Neural cell (in vitro differentiated cells): Measurements from ENCODE around the gene ZRANB1. TPM values are rescaled to one million over a fixed set of nuclear protein-coding genes. Genes with fewer than 3 reads are reported as not detected.

Experiments
- H2AFZ ChIP-seq: fragments of 200-600, 300-800 bp; sonication (generic), shearing (Covaris generic); 2 replicates; pipeline ENCODE4 v1.6.0; 2014; ENCODE audit warnings: low read depth, mild to moderate bottlenecking, antibody characterized with exemption, low read length, moderate library complexity
- H3F3A ChIP-seq: fragments of 200-600 bp; shearing (Covaris generic); 2 replicates; pipeline ENCODE4 v1.6.1; 2016; ENCODE audit warnings: mild to moderate bottlenecking, moderate library complexity, mixed read lengths, antibody characterized with exemption, low read length; ENCODE audit not compliant: insufficient read depth, poor library complexity, severe bottlenecking
- H3K27ac ChIP-seq: fragments of 200-600, 300-800 bp; sonication (generic), shearing (Covaris generic); 2 replicates; pipeline ENCODE4 v1.5.1; 2014; ENCODE audit warnings: mild to moderate bottlenecking, low read length, moderate library complexity
- H3K27me3 ChIP-seq: fragments of 300-800, 200-600 bp; sonication (generic), shearing (Covaris generic); 2 replicates; pipeline ENCODE4 v1.6.0; 2014; ENCODE audit warnings: mild to moderate bottlenecking, low read depth, low read length, moderate library complexity; ENCODE audit not compliant: insufficient read depth
- H3K36me3 ChIP-seq: fragments of 300-800, 200-600 bp; sonication (generic), shearing (Covaris generic); 2 replicates; pipeline ENCODE4 v1.5.1; 2014; ENCODE audit warnings: mild to moderate bottlenecking, antibody characterized with exemption, low read length, moderate library complexity; ENCODE audit not compliant: insufficient read depth
- H3K4me2 ChIP-seq: fragments of 300-800, 200-600 bp; sonication (generic), shearing (Covaris generic); 2 replicates; pipeline ENCODE4 v1.6.0; 2014; ENCODE audit warnings: mild to moderate bottlenecking, low read length
- H3K4me3 ChIP-seq: fragments of 300-800, 200-600 bp; sonication (generic), shearing (Covaris generic); 2 replicates; pipeline ENCODE4 v1.5.1; 2014; ENCODE audit warnings: mild to moderate bottlenecking, low read length, moderate library complexity
- H3K79me2 ChIP-seq: fragments of 200-600 bp; shearing (Covaris generic); replicated peaks from 2 replicates; pipeline ENCODE4 v1.6.0; 2014; ENCODE audit warnings: mild to moderate bottlenecking, low read length, moderate library complexity; ENCODE audit not compliant: insufficient read depth
- H3K9ac ChIP-seq: fragments of 300-800, 200-600 bp; sonication (generic), shearing (Covaris generic); 2 replicates; pipeline ENCODE4 v1.6.1; 2016; ENCODE audit warnings: mild to moderate bottlenecking, low read length, mixed read lengths
- H3K9me2 ChIP-seq: fragments of 200-600 bp; shearing (Covaris generic); 2 replicates; pipeline ENCODE4 v1.6.1; 2016; ENCODE audit warnings: mild to moderate bottlenecking, low read length, mixed read lengths; ENCODE audit not compliant: insufficient read depth
- H3K9me3 ChIP-seq: fragments of 200-600, 300-800 bp; sonication (generic), shearing (Covaris generic); 2 replicates; pipeline ENCODE4 v1.6.1; 2016; ENCODE audit warnings: mild to moderate bottlenecking, mixed run types, low read length, moderate library complexity, mixed read lengths
- H4K20me1 ChIP-seq: fragments of 200-600 bp; shearing (Covaris generic); 2 replicates; pipeline ENCODE4 v1.6.1; 2016; ENCODE audit warnings: mild to moderate bottlenecking, mixed run types; ENCODE audit not compliant: insufficient read depth
- CTCF ChIP-seq: fragments of 450-650 bp; IDR thresholded peaks from 2 replicates; pipeline ENCODE4 v1.5.1; 2014; ENCODE audit warnings: antibody characterized with exemption, mild to moderate bottlenecking, moderate library complexity; ENCODE audit not compliant: poor library complexity, severe bottlenecking
- EP300 ChIP-seq: fragments of 450-650 bp; conservative IDR thresholded peaks from 2 replicates; pipeline ENCODE4 v1.6.1; 2014; ENCODE audit warnings: antibody characterized with exemption, mild to moderate bottlenecking, moderate library complexity; ENCODE audit not compliant: poor library complexity, severe bottlenecking
- EZH2 ChIP-seq: fragments of 200-600, 300-800 bp; shearing (Covaris generic), sonication (generic); IDR thresholded peaks from 2 replicates; pipeline ENCODE4 v1.6.1; 2014; ENCODE audit warnings: antibody characterized with exemption, low read length, borderline replicate concordance, mild to moderate bottlenecking; ENCODE audit not compliant: insufficient read depth, poor library complexity, severe bottlenecking
- MXI1 ChIP-seq: fragments of 450-650 bp; conservative IDR thresholded peaks from 2 replicates; pipeline ENCODE4 v1.6.1; 2014; ENCODE audit warnings: antibody characterized with exemption, mild to moderate bottlenecking; ENCODE audit not compliant: poor library complexity, severe bottlenecking
- POLR2AphosphoS5 ChIP-seq: IDR thresholded peaks from 2 replicates; pipeline ENCODE4 v1.6.1; 2012
- RAD21 ChIP-seq: fragments of 450-650 bp; conservative IDR thresholded peaks from 2 replicates; pipeline ENCODE4 v1.6.1; 2014; ENCODE audit warnings: antibody characterized with exemption, mild to moderate bottlenecking, moderate library complexity
- REST ChIP-seq: IDR thresholded peaks from 2 replicates; pipeline ENCODE4 v1.6.1; 2012; ENCODE audit warnings: borderline replicate concordance
- SMC3 ChIP-seq: fragments of 450-650 bp; conservative IDR thresholded peaks from 2 replicates; pipeline ENCODE4 v1.6.1; 2014; ENCODE audit warnings: antibody characterized with exemption, mild to moderate bottlenecking, moderate library complexity; ENCODE audit not compliant: poor library complexity
- TAF1 ChIP-seq: IDR thresholded peaks from 2 replicates; pipeline ENCODE4 v1.6.1; 2012; ENCODE audit warnings: low read depth
- polyA plus RNA-seq: library from polyadenylated mRNA; depleted of rRNA; stranded (reverse); fragments of >200 nt; gene quantifications from 2 replicates; pipeline ENCODE4 v1.2.3, GENCODE V29; 2014

Gene ZRANB1
- polyA plus RNA-seq, 1 donor from 2014 or later: 47.7 TPM

- Histone ChIP-seq H3K4me3 (no peak overlapping the region), H3K9ac (no peak overlapping the region), H3K4me2 (no peak overlapping the region), H3K9me2 (no peaks in the 10 kb centered on the region), H2AFZ (no peak overlapping the region), H3F3A (no peaks in the 10 kb centered on the region), H3K79me2 (no peaks in the 10 kb centered on the region), H4K20me1 (no peaks in the 10 kb centered on the region), H3K36me3 (peaks cover 6% of the 10 kb centered on the region), H3K9me3 (no peaks in the 10 kb centered on the region), H3K27ac (no peak overlapping the region), H3K27me3 (no peaks in the 10 kb centered on the region)
- no peak for TF ChIP-seq TAF1
- no peak for TF ChIP-seq EP300
- no peak for TF ChIP-seq EZH2
- TF ChIP-seq SMC3: no peak
- no peak for TF ChIP-seq RAD21
- TF ChIP-seq MXI1: no peak
- no peak for TF ChIP-seq POLR2AphosphoS5
- no peak for TF ChIP-seq CTCF
- TF ChIP-seq REST: no peak
These were observed 52.9 kb downstream of the ZRANB1 start for GRCh38 chr10:124994573-124995473.

- Histone ChIP-seq H3K9ac (no peak overlapping the region), H3K27ac (no peak overlapping the region), H3F3A (no peaks in the 10 kb centered on the region), H3K9me2 (no peaks in the 10 kb centered on the region), H3K9me3 (no peaks in the 10 kb centered on the region), H3K27me3 (no peaks in the 10 kb centered on the region), H2AFZ (no peak overlapping the region), H3K4me2 (no peak overlapping the region), H4K20me1 (no peaks in the 10 kb centered on the region), H3K79me2 (no peaks in the 10 kb centered on the region), H3K4me3 (no peak overlapping the region), H3K36me3 (peaks cover 6% of the 10 kb centered on the region)
- TF ChIP-seq TAF1: no peak
- TF ChIP-seq SMC3: no peak
- no peak for TF ChIP-seq MXI1
- no peak for TF ChIP-seq EZH2
- TF ChIP-seq REST: no peak
- TF ChIP-seq EP300: no peak
These were observed 53.7 kb downstream of the ZRANB1 start for GRCh38 chr10:124995605-124996004.
